ENCODE results near the gene SLC22A23. TPM values are rescaled to one million over a fixed set of nuclear protein-coding genes. Genes with fewer than 3 reads are reported as not detected.

Gene SLC22A23
- total RNA-seq, 1 donor from 2014 or later: 0.95 TPM

- H3K27me3 Mint-ChIP-seq: peaks cover 35% of the 10 kb centered on the region
- no peak for TF ChIP-seq CTCF (IDR thresholded peaks at IDR 0.05)
- intact Hi-C loops (cut with micrococcal nuclease): no loop called here
- ChIA-PET POLR2A (no interaction called here), CTCF (no interaction called here)
- no peak overlapping the region for H3K4me3 Mint-ChIP-seq
- no peak overlapping the region for H3K27ac Mint-ChIP-seq
- no peaks in the 10 kb centered on the region for H3K36me3 Mint-ChIP-seq (ENCODE audit: low read depth)
- peaks cover 10% of the 10 kb centered on the region for H3K9me3 Mint-ChIP-seq
- ATAC-seq (ENCODE audit: low read depth): no peak
- no peak for DNase-seq
- H3K4me1 Mint-ChIP-seq: no peaks in the 10 kb centered on the region
Measured at GRCh38 chr6:3483675-3484074, 26.8 kb upstream of the SLC22A23 start.

GRCh38 chr6:3482869-3483268 lies 26.0 kb upstream of the SLC22A23 start:
- Mint-ChIP-seq H3K27me3 (peaks cover 32% of the 10 kb centered on the region), H3K4me1 (no peaks in the 10 kb centered on the region)

GRCh38 chr6:3481640-3482039 lies 24.8 kb upstream of the SLC22A23 start:
- Mint-ChIP-seq H3K9me3 (peaks cover 10% of the 10 kb centered on the region), H3K4me3 (no peak overlapping the region), H3K27ac (no peak overlapping the region), H3K36me3 (ENCODE audit: low read depth) (no peaks in the 10 kb centered on the region), H3K27me3 (peaks cover 24% of the 10 kb centered on the region), H3K4me1 (no peaks in the 10 kb centered on the region)
- ChIA-PET CTCF (no interaction called here), POLR2A (no interaction called here)
- intact Hi-C loops (cut with micrococcal nuclease): no loop called here
- no peak for TF ChIP-seq CTCF (IDR thresholded peaks at IDR 0.05)
- no peak for ATAC-seq (ENCODE audit: low read depth)
- no peak for DNase-seq

More at GRCh38 chr6:3482869-3483268, 26.0 kb upstream of the SLC22A23 start:
- H3K36me3 Mint-ChIP-seq (ENCODE audit: low read depth): no peaks in the 10 kb centered on the region
- CTCF ChIA-PET: no interaction called here
- TF ChIP-seq CTCF (IDR thresholded peaks at IDR 0.05): no peak
- ATAC-seq (ENCODE audit: low read depth) (no peak), DNase-seq (no peak)
- H3K9me3 Mint-ChIP-seq: peaks cover 10% of the 10 kb centered on the region
- no peak overlapping the region for H3K4me3 Mint-ChIP-seq
- H3K27ac Mint-ChIP-seq: no peak overlapping the region
- intact Hi-C loops (cut with micrococcal nuclease): no loop called here
- POLR2A ChIA-PET: no interaction called here

GRCh38 chr6:3480009-3480408 lies 23.2 kb upstream of the SLC22A23 start:
- H3K9me3 Mint-ChIP-seq: peaks cover 10% of the 10 kb centered on the region
- ATAC-seq (ENCODE audit: low read depth): no peak
- CTCF ChIA-PET: no interaction called here
- no peak overlapping the region for H3K27ac Mint-ChIP-seq
- no peaks in the 10 kb centered on the region for H3K36me3 Mint-ChIP-seq (ENCODE audit: low read depth)
- POLR2A ChIA-PET: no interaction called here
- intact Hi-C loops (cut with micrococcal nuclease): no loop called here
- H3K27me3 Mint-ChIP-seq: peaks cover 20% of the 10 kb centered on the region
- DNase-seq: no peak
- H3K4me3 Mint-ChIP-seq: no peak overlapping the region
- H3K4me1 Mint-ChIP-seq: no peaks in the 10 kb centered on the region
- no peak for TF ChIP-seq CTCF (IDR thresholded peaks at IDR 0.05)

- intact Hi-C loops (cut with micrococcal nuclease): no loop called here
- no peak for ATAC-seq (ENCODE audit: low read depth)
- H3K27me3 Mint-ChIP-seq: peaks cover 12% of the 10 kb centered on the region
- POLR2A ChIA-PET: interaction anchor here (0.7 kb wide), 1 partner anchor 134 kb away, joined by 5 read pairs; no protein-coding TSS in a partner anchor
- H3K36me3 Mint-ChIP-seq (ENCODE audit: low read depth): no peaks in the 10 kb centered on the region
- H3K27ac Mint-ChIP-seq: no peak overlapping the region
- DNase-seq: no peak
- CTCF ChIA-PET: no interaction called here
- no peaks in the 10 kb centered on the region for H3K9me3 Mint-ChIP-seq
- TF ChIP-seq CTCF (IDR thresholded peaks at IDR 0.05): no peak
- H3K4me3 Mint-ChIP-seq: no peak overlapping the region
- no peaks in the 10 kb centered on the region for H3K4me1 Mint-ChIP-seq
Measured at GRCh38 chr6:3473773-3474172, 16.9 kb upstream of the SLC22A23 start.

Data from activated B cell treated with CpG ODN at 0.5 μM for 24 hours (primary cell).